Mesenchymal stem cell (in vitro differentiated cells and primary cell): Measurements from ENCODE around the gene RBP4.

Experiments
- DNase-seq: peaks from one replicate; pipeline ENCODE4 v3.0.0-alpha.2; 2013
- H2AFZ ChIP-seq: one replicate; pipeline ENCODE4 v1.6.1; 2013; ENCODE audit warnings: low read depth, mild to moderate bottlenecking, control low read depth, inconsistent platforms, low read length, moderate library complexity
- H2AK5ac ChIP-seq: 2 replicates; pipeline ENCODE4 v1.6.1; 2013; ENCODE audit warnings: low read length, moderate library complexity, mild to moderate bottlenecking, inconsistent platforms; ENCODE audit not compliant: severe bottlenecking
- H2BK120ac ChIP-seq: one replicate; pipeline ENCODE4 v1.6.1; 2013; ENCODE audit warnings: low read depth, mild to moderate bottlenecking, inconsistent platforms, low read length, moderate library complexity
- H2BK12ac ChIP-seq, 2 experiments: one replicate each; pipeline ENCODE4 v1.6.1; 2013; ENCODE audit warnings: inconsistent platforms in 2 of 2, low read length in 2 of 2, mild to moderate bottlenecking in 2 of 2, moderate library complexity in 2 of 2, control low read depth in 1 of 2
- H2BK15ac ChIP-seq: one replicate; pipeline ENCODE4 v1.6.1; 2013; ENCODE audit warnings: mild to moderate bottlenecking, low read depth, inconsistent platforms; ENCODE audit not compliant: poor library complexity, severe bottlenecking
- H2BK5ac ChIP-seq: 2 replicates; pipeline ENCODE4 v1.6.1; 2013; ENCODE audit warnings: low read depth, mild to moderate bottlenecking, low read length, control low read depth, inconsistent platforms; ENCODE audit not compliant: poor library complexity, severe bottlenecking
- H3K14ac ChIP-seq, 2 experiments: one replicate each; pipeline ENCODE4 v1.6.1; 2013; ENCODE audit warnings: inconsistent platforms in 2 of 2, low read length in 2 of 2, control low read depth in 1 of 2, mild to moderate bottlenecking in 1 of 2, moderate library complexity in 1 of 2
- H3K18ac ChIP-seq, 2 experiments: one replicate each; pipeline ENCODE4 v1.6.1; 2013; ENCODE audit warnings: inconsistent platforms in 2 of 2, low read length in 2 of 2, control low read depth in 1 of 2, low read depth in 1 of 2, mild to moderate bottlenecking in 1 of 2
- H3K23ac ChIP-seq, 2 experiments: one replicate each; pipeline ENCODE4 v1.6.1; 2013; ENCODE audit warnings: inconsistent platforms in 2 of 2, low read length in 2 of 2, mild to moderate bottlenecking in 2 of 2, moderate library complexity in 2 of 2, control low read depth in 1 of 2
- H3K27ac ChIP-seq: 2 replicates; pipeline ENCODE4 v1.5.1; 2013; ENCODE audit warnings: mild to moderate bottlenecking, moderate library complexity, low read length, control low read depth, inconsistent platforms; ENCODE audit not compliant: poor library complexity, severe bottlenecking
- H3K27me3 ChIP-seq, 2 experiments: 2 replicates each; pipeline versions ENCODE4 v1.6.1 to v1.7.0; 2013; ENCODE audit warnings: low read length in 2 of 2, mild to moderate bottlenecking in 2 of 2, moderate library complexity in 2 of 2, control low read depth in 1 of 2, inconsistent platforms in 1 of 2; ENCODE audit not compliant: control insufficient read depth in 1 of 2, insufficient read depth in 1 of 2
- H3K36me3 ChIP-seq, 2 experiments: 2 replicates each; pipeline versions ENCODE4 v1.6.1 to v1.7.0; 2013; ENCODE audit warnings: low read length in 2 of 2, control low read depth in 1 of 2, inconsistent platforms in 1 of 2, low read depth in 1 of 2, mild to moderate bottlenecking in 1 of 2; ENCODE audit not compliant: insufficient read depth in 2 of 2, control insufficient read depth in 1 of 2
- H3K4ac ChIP-seq, 2 experiments: one replicate each; pipeline ENCODE4 v1.6.1; 2013; ENCODE audit warnings: inconsistent platforms in 2 of 2, low read length in 2 of 2, mild to moderate bottlenecking in 2 of 2, moderate library complexity in 2 of 2, control low read depth in 1 of 2, low read depth in 1 of 2
- H3K4me1 ChIP-seq: 2 replicates; pipeline ENCODE4 v1.6.1; 2013; ENCODE audit warnings: low read depth, low read length, control low read depth; ENCODE audit not compliant: control insufficient read depth, insufficient read depth
- H3K4me2 ChIP-seq: 2 replicates; pipeline ENCODE4 v1.6.1; 2013; ENCODE audit warnings: low read length, mild to moderate bottlenecking, inconsistent platforms; ENCODE audit not compliant: poor library complexity, severe bottlenecking
- H3K4me3 ChIP-seq, 2 experiments: 2 replicates each; pipeline versions ENCODE4 v1.5.1 to v1.7.0; 2013; ENCODE audit warnings: low read length in 2 of 2, mild to moderate bottlenecking in 2 of 2, control low read depth in 1 of 2, low read depth in 1 of 2; ENCODE audit not compliant: insufficient read depth in 1 of 2
- H3K79me1 ChIP-seq: replicated peaks from 2 replicates; pipeline ENCODE4 v1.6.1; 2013; ENCODE audit warnings: mild to moderate bottlenecking, control low read depth, low read length, inconsistent platforms; ENCODE audit not compliant: poor library complexity, severe bottlenecking
- H3K9ac ChIP-seq: 2 replicates; pipeline ENCODE4 v1.7.0; 2013; ENCODE audit warnings: mild to moderate bottlenecking, low read length, moderate library complexity
- H3K9me3 ChIP-seq: 2 replicates; pipeline ENCODE4 v1.7.0; 2013; ENCODE audit warnings: mild to moderate bottlenecking, low read length; ENCODE audit not compliant: control insufficient read depth
- H4K8ac ChIP-seq: one replicate; pipeline ENCODE4 v1.6.1; 2013; ENCODE audit warnings: inconsistent platforms, mild to moderate bottlenecking, low read length, moderate library complexity
- H4K91ac ChIP-seq: one replicate; pipeline ENCODE4 v1.6.1; 2013; ENCODE audit warnings: mild to moderate bottlenecking, low read length, inconsistent platforms
- WGBS: methylation state at CpG from one replicate; pipeline ENCODE4 v1.1.7; 2013; ENCODE audit warnings: mixed read lengths; 5-methylcytosine and 5-hydroxymethylcytosine counted together

RBP4 gene

DNA sequence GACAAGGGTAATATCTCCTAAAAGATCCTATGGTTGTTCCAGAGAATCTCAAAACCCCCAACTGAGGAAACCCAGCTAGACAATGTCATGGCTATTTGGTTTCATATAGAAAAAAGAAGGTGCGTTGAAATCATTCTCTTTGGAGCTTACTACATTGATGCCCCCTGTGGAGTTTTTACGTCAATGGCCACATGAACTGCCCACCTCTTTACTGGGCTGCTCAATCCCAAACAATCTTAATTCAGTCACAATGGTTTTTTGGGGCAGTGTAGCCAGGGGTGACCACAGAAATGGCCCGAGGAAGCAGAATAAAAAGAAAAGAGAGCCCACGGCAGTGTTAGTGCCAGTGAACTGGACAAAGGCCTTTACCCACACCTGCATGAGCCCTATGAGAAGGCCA, 7.8 kb downstream of the RBP4 start:
- Histone ChIP-seq H3K4me1 (peaks cover 6% of the 10 kb centered on the region), H3K4ac (no peak overlapping the region), H4K8ac (no peak overlapping the region), H3K23ac (no peak overlapping the region), H3K9ac (no peak overlapping the region), H3K4me3 (no peak overlapping the region), H3K9me3 (no peaks in the 10 kb centered on the region), H2BK12ac (no peak overlapping the region), H2BK15ac (no peak overlapping the region), H2BK120ac (no peak overlapping the region), H4K91ac (no peak overlapping the region), H3K27ac (no peak overlapping the region), H3K4me2 (no peak overlapping the region), H3K36me3 (no peaks in the 10 kb centered on the region), H3K27me3 (peaks cover 6 to 52% of the 10 kb centered on the region in 2 experiments), H3K79me1 (no peaks in the 10 kb centered on the region), H2AFZ (no peak overlapping the region), H3K14ac (no peak overlapping the region), H3K18ac (no peak overlapping the region), H2BK5ac (no peak overlapping the region), H2AK5ac (no peak overlapping the region)
- no peak for DNase-seq
- WGBS = over 99% methylated on average over 4 of the region's 4 CpGs

DNA sequence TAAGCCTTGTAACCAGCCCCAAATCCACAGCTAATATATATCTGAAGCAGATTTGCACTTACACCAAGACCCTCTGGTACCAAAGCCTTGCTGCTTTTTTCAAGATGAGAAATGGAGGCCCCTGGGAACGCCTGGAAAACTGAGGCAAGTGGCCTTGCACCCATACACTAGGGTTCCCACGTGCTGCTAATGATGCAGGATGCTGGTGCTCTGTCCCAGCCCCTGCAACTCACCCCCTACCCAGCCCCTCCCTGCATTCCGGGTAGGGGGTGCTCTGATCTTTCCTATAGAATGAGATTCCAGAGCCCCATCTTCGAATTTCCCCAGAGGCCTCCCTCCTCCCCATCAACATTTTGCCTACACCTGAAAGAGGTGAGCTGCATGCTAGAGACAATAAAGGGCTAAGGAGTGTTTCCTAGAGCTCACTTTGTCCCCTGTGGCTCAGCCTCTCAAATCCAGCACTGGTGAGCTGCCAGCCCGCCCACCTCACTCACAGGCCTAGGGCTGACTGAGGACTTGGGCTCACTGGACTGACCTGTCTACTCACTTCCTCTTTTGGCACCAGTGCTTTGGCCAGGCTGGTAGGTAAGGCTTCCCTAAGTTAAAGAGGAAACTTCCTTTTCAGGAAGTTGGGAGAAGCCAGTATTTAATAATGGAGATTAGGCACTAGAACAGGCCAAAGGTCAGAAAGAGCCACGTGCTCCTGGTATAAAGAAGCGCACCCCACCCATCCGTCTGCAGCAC, 9.8 kb downstream of the RBP4 start:
- Histone ChIP-seq H4K8ac (no peak overlapping the region), H3K27me3 (peaks cover 3 to 52% of the 10 kb centered on the region in 2 experiments), H3K27ac (no peak overlapping the region), H3K18ac (no peak overlapping the region), H4K91ac (no peak overlapping the region), H2BK120ac (no peak overlapping the region), H2AFZ (no peak overlapping the region), H2BK15ac (no peak overlapping the region), H3K4me1 (peaks cover 6% of the 10 kb centered on the region), H3K4ac (no peak overlapping the region), H2BK5ac (no peak overlapping the region), H3K4me3 (no peak overlapping the region), H2AK5ac (no peak overlapping the region), H3K4me2 (no peak overlapping the region), H3K23ac (no peak overlapping the region), H3K36me3 (no peaks in the 10 kb centered on the region), H2BK12ac (no peak overlapping the region), H3K14ac (no peak overlapping the region), H3K79me1 (no peaks in the 10 kb centered on the region), H3K9me3 (no peaks in the 10 kb centered on the region), H3K9ac (no peak overlapping the region)
- no peak for DNase-seq
- WGBS = 71% methylated on average over 4 of the region's 8 CpGs

DNA sequence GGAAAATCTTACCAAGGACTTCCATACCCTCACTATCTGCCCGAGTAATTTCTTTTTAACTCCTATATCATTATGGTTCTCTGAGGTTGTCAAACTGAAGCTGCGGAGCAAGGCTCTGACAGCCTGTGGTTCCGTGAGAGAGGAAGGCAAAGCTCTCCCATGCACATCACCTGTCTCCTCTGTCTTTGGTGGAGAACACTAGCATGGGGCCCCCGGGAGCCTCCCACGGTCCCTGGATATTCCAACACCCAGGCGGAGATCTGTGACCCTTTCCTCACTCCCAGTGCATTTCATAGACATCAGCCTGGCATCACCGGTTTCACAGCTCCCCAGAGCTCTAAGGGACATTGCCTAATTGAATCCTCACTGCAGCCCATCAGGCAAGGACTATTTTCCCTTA, 10.4 kb downstream of the RBP4 start:
- no peak for DNase-seq
- H2BK5ac ChIP-seq = no peak overlapping the region
- no peak overlapping the region for H3K14ac ChIP-seq

DNA sequence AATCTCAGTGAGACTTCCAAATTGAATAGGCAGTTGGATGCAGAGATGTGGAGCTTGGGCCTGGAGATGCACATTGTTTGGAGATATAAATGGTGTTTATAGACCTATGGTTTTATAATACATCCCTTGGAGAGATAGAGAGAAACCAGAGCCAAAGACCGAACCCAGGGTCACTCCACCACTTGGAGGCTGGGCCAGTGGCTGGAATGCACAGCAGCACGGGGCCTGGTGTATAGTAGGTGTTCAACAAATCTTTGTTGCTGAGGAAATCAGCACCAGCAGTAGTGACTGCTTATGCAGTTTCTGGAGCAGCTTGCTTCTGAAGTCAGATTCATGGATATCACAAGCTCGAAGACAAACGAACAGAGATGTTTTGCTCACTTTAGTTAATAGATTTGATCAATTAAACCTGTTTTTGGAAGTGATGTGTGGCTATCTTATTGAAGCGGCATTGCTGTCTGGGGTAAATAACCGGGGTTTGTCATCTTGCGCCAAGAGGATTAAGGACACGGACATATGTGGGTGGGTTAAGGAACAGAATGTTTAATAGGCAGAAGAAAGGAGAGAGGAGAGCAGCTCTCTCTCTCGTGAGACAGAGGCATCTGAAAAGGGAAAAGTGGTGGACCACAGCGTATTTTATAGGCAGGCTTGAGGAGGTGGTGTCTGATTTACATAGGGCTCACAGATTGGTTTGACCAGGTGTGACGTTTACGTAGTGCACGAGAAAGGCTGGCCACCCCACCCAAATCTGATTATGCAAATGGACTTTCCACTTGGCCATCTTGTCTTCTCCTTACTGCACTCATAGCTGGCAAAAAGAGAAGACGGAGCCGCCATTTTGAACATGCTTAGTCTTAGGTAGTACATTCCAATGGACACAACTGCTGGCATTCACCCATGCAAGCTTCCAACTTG, 11.1 kb downstream of the RBP4 start:
- H3K4me3 ChIP-seq = no peak overlapping the region
- no peak overlapping the region for H2BK120ac ChIP-seq
- peaks cover 11 to 54% of the 10 kb centered on the region in 2 experiments for H3K27me3 ChIP-seq
- no peak overlapping the region for H3K14ac ChIP-seq
- no peaks in the 10 kb centered on the region for H3K4me1 ChIP-seq
- no peak overlapping the region for H2BK12ac ChIP-seq
- H3K23ac ChIP-seq = no peak overlapping the region
- H2AK5ac ChIP-seq = no peak overlapping the region
- no peak overlapping the region for H3K18ac ChIP-seq
- H3K4ac ChIP-seq = no peak overlapping the region
- H3K79me1 ChIP-seq = no peaks in the 10 kb centered on the region
- DNase-seq = no peak
- no peak overlapping the region for H3K27ac ChIP-seq
- no peak overlapping the region for H2BK15ac ChIP-seq
- no peak overlapping the region for H2AFZ ChIP-seq
- WGBS = 88% methylated on average over 15 of the region's 15 CpGs
- no peak overlapping the region for H3K4me2 ChIP-seq
- H3K36me3 ChIP-seq = no peaks in the 10 kb centered on the region
- H4K91ac ChIP-seq = no peak overlapping the region
- no peak overlapping the region for H2BK5ac ChIP-seq
- H4K8ac ChIP-seq = no peak overlapping the region
- H3K9me3 ChIP-seq = no peaks in the 10 kb centered on the region
- no peak overlapping the region for H3K9ac ChIP-seq

More for the DNA sequence above, 10.4 kb downstream of the RBP4 start:
- Histone ChIP-seq H3K23ac (no peak overlapping the region), H3K27me3 (peaks cover 3 to 52% of the 10 kb centered on the region in 2 experiments), H2BK120ac (no peak overlapping the region), H3K18ac (no peak overlapping the region), H3K4me3 (no peak overlapping the region), H3K4me1 (peaks cover 4% of the 10 kb centered on the region), H4K8ac (no peak overlapping the region), H4K91ac (no peak overlapping the region), H3K27ac (no peak overlapping the region), H3K9ac (no peak overlapping the region), H3K36me3 (no peaks in the 10 kb centered on the region), H3K4ac (no peak overlapping the region), H2BK15ac (no peak overlapping the region), H2BK12ac (no peak overlapping the region), H2AFZ (no peak overlapping the region), H3K9me3 (no peaks in the 10 kb centered on the region), H3K4me2 (no peak overlapping the region), H3K79me1 (no peaks in the 10 kb centered on the region), H2AK5ac (no peak overlapping the region)
- WGBS = 95% methylated on average over 7 of the region's 7 CpGs
